PC-9 (cell line): ENCODE results near the gene PCMT1. TPM values are rescaled to one million over a fixed set of nuclear protein-coding genes. Genes with fewer than 3 reads are reported as not detected.

Source experiments
- BruUV-seq: library from RNA; stranded (reverse); fragments of 400-500 nt; replicated peaks from 2 replicates; lab custom pipeline; 2021; lab: Mats Ljungman, UMichigan
- CTCF ChIA-PET: fragments of 300-600 bp; sonication (Branson Sonifier 250); formaldehyde crosslinking; loops from one replicate; lab custom pipeline; 2022; ENCODE audit warnings: antibody characterized with exemption; lab: Charles Lee
- POLR2A ChIA-PET: fragments of 300-600 bp; sonication (Branson Sonifier 250); formaldehyde crosslinking; loops from one replicate; lab custom pipeline; 2022; ENCODE audit warnings: antibody characterized with exemption; ENCODE audit not compliant: unreplicated experiment; lab: Charles Lee
- DNase-seq, 2 experiments: peaks; one replicate each; pipeline versions ENCODE4 v3.0.0 to v3.0.0-alpha.2; 2015 to 2022; ENCODE audit warnings: mixed read lengths in 1 of 2
- H2AFZ ChIP-seq: fragments of 200-600 bp; sonication (generic); 2 replicates; pipeline ENCODE4 v1.8.1; 2017; ENCODE audit warnings: antibody characterized with exemption
- H3F3A ChIP-seq: fragments of 200-600 bp; sonication (generic); 2 replicates; pipeline ENCODE4 v1.8.1; 2017; ENCODE audit warnings: antibody characterized with exemption, mild to moderate bottlenecking, low read depth; ENCODE audit not compliant: insufficient read depth
- H3K27ac ChIP-seq: fragments of 200-600 bp; sonication (generic); 2 replicates; pipeline ENCODE4 v1.6.1; 2016; ENCODE audit warnings: mixed run types
- H3K27me3 ChIP-seq: fragments of 200-600 bp; sonication (generic); 2 replicates; pipeline ENCODE4 v1.6.1; 2016; ENCODE audit warnings: low read depth, mixed run types; ENCODE audit not compliant: insufficient read depth
- H3K36me3 ChIP-seq: fragments of 200-600 bp; sonication (generic); 2 replicates; pipeline ENCODE4 v1.6.1; 2016; ENCODE audit warnings: low read depth, mixed run types
- H3K4me1 ChIP-seq: fragments of 200-600 bp; sonication (generic); replicated peaks from 2 replicates; pipeline ENCODE4 v1.6.1; 2016; ENCODE audit warnings: mixed run types; ENCODE audit not compliant: insufficient read depth
- H3K4me2 ChIP-seq: fragments of 200-600 bp; sonication (generic); 2 replicates; pipeline ENCODE4 v1.6.1; 2017; ENCODE audit warnings: mixed run types
- H3K4me3 ChIP-seq: fragments of 200-600 bp; sonication (generic); 2 replicates; pipeline ENCODE4 v1.6.1; 2016; ENCODE audit warnings: mixed run types
- H3K79me2 ChIP-seq: fragments of 200-600 bp; sonication (generic); 2 replicates; pipeline ENCODE4 v1.6.1; 2017; ENCODE audit warnings: low read depth, mixed run types
- H3K9me2 ChIP-seq: fragments of 200-600 bp; sonication (generic); 2 replicates; pipeline ENCODE4 v1.8.1; 2017; ENCODE audit warnings: mild to moderate bottlenecking; ENCODE audit not compliant: insufficient read depth
- H3K9me3 ChIP-seq: fragments of 200-600 bp; sonication (generic); 2 replicates; pipeline ENCODE4 v1.8.1; 2016; ENCODE audit warnings: low read depth; ENCODE audit not compliant: insufficient read depth
- H4K20me1 ChIP-seq: fragments of 200-600 bp; sonication (generic); 2 replicates; pipeline ENCODE4 v1.8.1; 2017; ENCODE audit not compliant: insufficient read depth
- CTCF ChIP-seq: fragments of 200-600 bp; sonication (generic); conservative IDR thresholded peaks from 2 replicates; pipeline ENCODE4 v1.6.1; 2017; ENCODE audit warnings: mixed run types, antibody characterized with exemption, mild to moderate bottlenecking, moderate library complexity
- EZH2 ChIP-seq: fragments of 200-600 bp; sonication (generic); IDR thresholded peaks from 2 replicates; pipeline ENCODE4 v1.8.0; 2017; ENCODE audit warnings: antibody characterized with exemption, low read depth
- intact Hi-C: fragments of 100-400 bp; cut with micrococcal nuclease; formaldehyde crosslinking; loops from one replicate; pipeline ENCODE4 v1.10.0; 2022; ENCODE audit not compliant: unreplicated experiment
- total RNA-seq: library from RNA; stranded (reverse); gene quantifications from 2 replicates; pipeline ENCODE4 v1.2.3, GENCODE V29; 2021

PCMT1 gene
- total RNA-seq, 1 experiment from 2014 or later: 50.5 TPM

GRCh38 chr6:149813351-149813750, 63.8 kb downstream of the PCMT1 start:
- TF ChIP-seq CTCF: no peak
- TF ChIP-seq EZH2: no peak
- H4K20me1 ChIP-seq: no peaks in the 10 kb centered on the region
- H3K27ac ChIP-seq: no peak overlapping the region
- ChIA-PET POLR2A (no interaction called here), CTCF (no interaction called here)
- no TSS peak for BruUV-seq
- peaks cover 3% of the 10 kb centered on the region for H3F3A ChIP-seq
- intact Hi-C loops: no loop called here
- no peaks in the 10 kb centered on the region for H3K4me1 ChIP-seq
- H3K4me3 ChIP-seq: no peak overlapping the region
- no peak overlapping the region for H2AFZ ChIP-seq
- H3K4me2 ChIP-seq: no peak overlapping the region
- peaks cover 3% of the 10 kb centered on the region; the same call in 1 of the 2 replicates for H3K36me3 ChIP-seq
- no peaks in the 10 kb centered on the region for H3K9me2 ChIP-seq
- no peaks in the 10 kb centered on the region for H3K27me3 ChIP-seq
- no peaks in the 10 kb centered on the region for H3K9me3 ChIP-seq
- DNase-seq: no peak
- H3K79me2 ChIP-seq: no peaks in the 10 kb centered on the region

- ChIA-PET POLR2A (no interaction called here), CTCF (interaction anchor here (0.7 kb wide), 1 partner anchor 113 kb away, joined by 3 read pairs; no protein-coding TSS in a partner anchor)
- H3K27me3 ChIP-seq: no peaks in the 10 kb centered on the region
- no peak overlapping the region for H2AFZ ChIP-seq
- H3K9me2 ChIP-seq: no peaks in the 10 kb centered on the region
- no peaks in the 10 kb centered on the region for H3K4me1 ChIP-seq
- no peak for TF ChIP-seq EZH2
- TF ChIP-seq CTCF: no peak
- no peaks in the 10 kb centered on the region for H3K9me3 ChIP-seq
- no peaks in the 10 kb centered on the region; the same call in 1 of the 2 replicates for H3K36me3 ChIP-seq
- H3K79me2 ChIP-seq: no peaks in the 10 kb centered on the region
- no peak overlapping the region for H3K27ac ChIP-seq
- no peak overlapping the region for H3K4me2 ChIP-seq
- intact Hi-C loops: no loop called here
- H3K4me3 ChIP-seq: no peak overlapping the region
- BruUV-seq: no TSS peak
- no peaks in the 10 kb centered on the region for H4K20me1 ChIP-seq
- DNase-seq: no peak
- H3F3A ChIP-seq: no peaks in the 10 kb centered on the region; the same call in none of the 2 replicates
These were observed 66.2 kb downstream of the PCMT1 start for GRCh38 chr6:149815788-149816187.

GRCh38 chr6:149820506-149820905, 71.0 kb downstream of the PCMT1 start:
- no peaks in the 10 kb centered on the region for H3K9me2 ChIP-seq
- 0 out of 2 replicates have a peak, but pooled peaks cover 3% of the 10 kb centered on the region for H3K36me3 ChIP-seq
- no peaks in the 10 kb centered on the region for H3K27me3 ChIP-seq
- intact Hi-C loops: no loop called here
- no peaks in the 10 kb centered on the region; the same call in 1 of the 2 replicates for H3F3A ChIP-seq
- H3K4me3 ChIP-seq: no peak overlapping the region
- H2AFZ ChIP-seq: no peak overlapping the region
- no peaks in the 10 kb centered on the region for H3K4me1 ChIP-seq
- H3K9me3 ChIP-seq: no peaks in the 10 kb centered on the region
- ChIA-PET POLR2A (no interaction called here), CTCF (no interaction called here)
- TF ChIP-seq CTCF: no peak
- TF ChIP-seq EZH2: no peak
- DNase-seq: no peak
- H3K4me2 ChIP-seq: no peak overlapping the region
- BruUV-seq: no TSS peak
- H3K79me2 ChIP-seq: no peaks in the 10 kb centered on the region
- no peak overlapping the region for H3K27ac ChIP-seq
- no peaks in the 10 kb centered on the region for H4K20me1 ChIP-seq
